A549 (cell line): ENCODE results near the gene SON. TPM values are rescaled to one million over a fixed set of nuclear protein-coding genes. Genes with fewer than 3 reads are reported as not detected.

Experiments used
- ATAC-seq, 2 experiments: fragments of 200-7000 bp in 1 of 2; fragments of >200 bp in 1 of 2; cut with Nextera tagmentation in 1 of 2; cut with Tn5 transposase in 1 of 2; 3 replicates each; pipeline versions ENCODE4 v1.8.0 to v1.9.1; 2018 to 2020; ENCODE audit warnings: mild to moderate bottlenecking in 1 of 2, moderate library complexity in 1 of 2
- CTCF ChIA-PET: fragments of 300-600 bp; sonication (Branson Sonifier 250); formaldehyde crosslinking; extraction: SDS; loops from one replicate; lab custom pipeline; 2021; ENCODE audit warnings: antibody characterized with exemption, inconsistent platforms; lab: Yijun Ruan, JAX
- POLR2A ChIA-PET: fragments of 350-600 bp; formaldehyde crosslinking; extraction: SDS; loops from one replicate; lab custom pipeline; 2021; ENCODE audit warnings: antibody characterized with exemption, inconsistent platforms; lab: Yijun Ruan, JAX
- DNase-seq, 2 experiments: peaks; one replicate each; pipeline versions ENCODE4 v3.0.0 to v3.0.0-alpha.2; 2011 to 2016; ENCODE audit warnings: low read depth in 1 of 2, low spot score in 1 of 2
- FAIRE-seq: peaks from 2 replicates; lab custom pipeline; 2011; peaks lifted over from hg19 to GRCh38; lab: Jason Lieb, UNC
- H3K27ac ChIP-seq, 2 experiments: fragments of >200 bp; sonication (Bioruptor Twin); formaldehyde crosslinking; 3 replicates each; pipeline ENCODE4 v1.5.1; 2016 to 2017
- H3K4me1 ChIP-seq: fragments of >200 bp; sonication (Bioruptor Twin); formaldehyde crosslinking; 3 replicates; pipeline ENCODE4 v1.6.1; 2016
- H3K4me2 ChIP-seq: fragments of >200 bp; sonication (Bioruptor Twin); formaldehyde crosslinking; 3 replicates; pipeline ENCODE4 v1.6.1; 2016
- H3K4me3 ChIP-seq: fragments of >200 bp; sonication (Bioruptor Twin); formaldehyde crosslinking; 3 replicates; pipeline ENCODE4 v1.5.1; 2016
- H3K9me3 ChIP-seq: fragments of >200 bp; sonication (Bioruptor Twin); formaldehyde crosslinking; 3 replicates; pipeline ENCODE4 v1.6.1; 2016
- BHLHE40 ChIP-seq: IDR thresholded peaks from 2 replicates; pipeline ENCODE4 v1.6.1; 2012; ENCODE audit warnings: low read depth, low read length, inconsistent platforms
- CBX2 ChIP-seq: fragments of 200-600 bp; sonication (generic); IDR thresholded peaks from 2 replicates; pipeline ENCODE4 v1.6.1; 2016; ENCODE audit warnings: low read depth, mild to moderate bottlenecking, borderline replicate concordance
- EHF ChIP-seq: fragments of 250-450 bp; sonication (Bioruptor Pico); IDR thresholded peaks from 2 replicates; pipeline ENCODE4 v1.5.0; 2020; ENCODE audit warnings: mild to moderate bottlenecking
- EP300 ChIP-seq, 2 experiments: fragments of >200 bp; sonication (Bioruptor Twin); formaldehyde crosslinking; IDR thresholded peaks; 2 replicates in 1 of 2; 3 replicates in 1 of 2; pipeline ENCODE4 v1.6.1; 2016 to 2017
- GATA3 ChIP-seq: IDR thresholded peaks from 2 replicates; pipeline ENCODE4 v1.6.1; 2012; ENCODE audit warnings: borderline replicate concordance
- HEYL ChIP-seq: fragments of 250-450 bp; sonication (Bioruptor Pico); IDR thresholded peaks from 2 replicates; pipeline ENCODE4 v1.8.0; 2021; ENCODE audit warnings: mild to moderate bottlenecking, moderate library complexity
- HOXB13 ChIP-seq: fragments of 250-450 bp; sonication (Bioruptor Pico); IDR thresholded peaks from 2 replicates; pipeline ENCODE4 v1.5.0; 2020; ENCODE audit warnings: low read depth, mild to moderate bottlenecking, moderate library complexity
- HOXB5 ChIP-seq: fragments of 250-450 bp; sonication (Bioruptor Pico); IDR thresholded peaks from 2 replicates; pipeline ENCODE4 v1.5.0; 2020; ENCODE audit warnings: mild to moderate bottlenecking, moderate library complexity
- JUN ChIP-seq, 2 experiments: fragments of >200 bp; sonication (Bioruptor Twin); formaldehyde crosslinking; IDR thresholded peaks; 2 replicates in 1 of 2; 3 replicates in 1 of 2; pipeline ENCODE4 v1.6.1; 2016 to 2017
- JUNB ChIP-seq: fragments of >200 bp; sonication (Bioruptor Twin); formaldehyde crosslinking; IDR thresholded peaks from 2 replicates; pipeline ENCODE4 v1.6.1; 2016
- KDM1A ChIP-seq: fragments of 200-600 bp; sonication (generic); IDR thresholded peaks from 2 replicates; pipeline ENCODE4 v1.6.1; 2016; ENCODE audit warnings: low read depth, mild to moderate bottlenecking
- MAFK ChIP-seq: fragments of 450-650 bp; IDR thresholded peaks from 2 replicates; pipeline ENCODE4 v1.6.1; 2014; ENCODE audit not compliant: partially characterized antibody
- MAZ ChIP-seq: fragments of 150-350 bp; IDR thresholded peaks from 2 replicates; pipeline ENCODE4 v1.6.1; 2014; ENCODE audit warnings: antibody characterized with exemption, low read depth, low read length, borderline replicate concordance
- MYC ChIP-seq: IDR thresholded peaks from 2 replicates; pipeline ENCODE4 v1.6.1; 2012; ENCODE audit warnings: mild to moderate bottlenecking, inconsistent platforms, low read length, improper control_type of control experiment, borderline replicate concordance
- NFE2L2 ChIP-seq: fragments of 150-350 bp; conservative IDR thresholded peaks from 2 replicates; pipeline ENCODE4 v1.6.1; 2014; ENCODE audit warnings: low read length
- NPAS2 ChIP-seq: fragments of 250-450 bp; sonication (Bioruptor Pico); IDR thresholded peaks from 2 replicates; pipeline ENCODE4 v1.8.0; 2022; ENCODE audit warnings: mild to moderate bottlenecking, moderate library complexity, borderline replicate concordance
- PHF8 ChIP-seq: fragments of 200-600 bp; sonication (generic); IDR thresholded peaks from 2 replicates; pipeline ENCODE4 v1.6.1; 2016; ENCODE audit warnings: low read depth, mild to moderate bottlenecking, antibody characterized with exemption, moderate library complexity, borderline replicate concordance
- POLR2A ChIP-seq: IDR thresholded peaks from 2 replicates; pipeline ENCODE4 v1.6.1; 2012; ENCODE audit warnings: mild to moderate bottlenecking, low read length
- POLR2AphosphoS2 ChIP-seq: conservative IDR thresholded peaks from 2 replicates; pipeline ENCODE4 v1.6.1; 2012; ENCODE audit warnings: low read length, improper control_type of control experiment, inconsistent platforms
- RFX5 ChIP-seq: fragments of 450-650 bp; IDR thresholded peaks from 2 replicates; pipeline ENCODE4 v1.7.1; 2014; ENCODE audit warnings: antibody characterized with exemption, mild to moderate bottlenecking, moderate library complexity
- SMC3 ChIP-seq: fragments of >200 bp; sonication (Bioruptor Twin); formaldehyde crosslinking; IDR thresholded peaks from 3 replicates; pipeline ENCODE4 v1.6.1; 2018; ENCODE audit warnings: inconsistent platforms
- SREBF2 ChIP-seq: fragments of 450-650 bp; IDR thresholded peaks from 2 replicates; pipeline ENCODE4 v1.6.1; 2014; ENCODE audit warnings: mild to moderate bottlenecking, moderate library complexity
- TP53 ChIP-seq: fragments of 250-450 bp; sonication (Bioruptor Pico); IDR thresholded peaks from 2 replicates; pipeline ENCODE4 v1.5.0; 2021; ENCODE audit warnings: mild to moderate bottlenecking, moderate library complexity
- ZFP36 ChIP-seq: fragments of 450-650 bp; IDR thresholded peaks from 2 replicates; pipeline ENCODE4 v1.6.1; 2014; ENCODE audit warnings: borderline replicate concordance; ENCODE audit not compliant: partially characterized antibody
- ZNF302 ChIP-seq: fragments of 250-450 bp; sonication (Bioruptor Pico); IDR thresholded peaks from 2 replicates; pipeline ENCODE4 v1.9.0; 2021; ENCODE audit warnings: inconsistent platforms, mild to moderate bottlenecking, moderate library complexity
- WGBS: methylation state at CpG from one replicate; pipeline ENCODE4 v1.1.6; 2017; ENCODE audit errors: missing lambda C conversion rate; 5-methylcytosine and 5-hydroxymethylcytosine counted together
- polyA plus RNA-seq, 4 experiments: library from polyadenylated mRNA; depleted of rRNA in 3 of 4; stranded (reverse); fragments of >200 nt; fragmentation: RNase III in 1 of 4; extraction: RNeasy Plus Mini Kit Qiagen cat#74134 plus additional on column Dnase treatment in 1 of 4; gene quantifications; 2 replicates in 3 of 4; 3 replicates in 1 of 4; pipeline ENCODE4 v1.2.3, GENCODE V29; 2011 to 2017
- TF ChIP-seq, protein P1 (sequence below): fragments of 200-600 bp; sonication (generic); IDR thresholded peaks from 2 replicates; pipeline ENCODE4 v1.6.1; 2016; ENCODE audit warnings: antibody characterized with exemption, mild to moderate bottlenecking, moderate library complexity
- TF ChIP-seq, protein P2 (sequence below): IDR thresholded peaks from 2 replicates; pipeline ENCODE4 v1.6.1; 2012
- TF ChIP-seq, protein P3 (sequence below): fragments of 250-450 bp; sonication (Bioruptor Pico); IDR thresholded peaks from 2 replicates; pipeline ENCODE4 v1.5.0; 2020; ENCODE audit warnings: low read depth, mild to moderate bottlenecking, moderate library complexity

SON gene
- polyA plus RNA-seq, 2 of the 4 experiments (the other 2 are of a cell fraction): 75.3 to 95.9 TPM

DNA sequence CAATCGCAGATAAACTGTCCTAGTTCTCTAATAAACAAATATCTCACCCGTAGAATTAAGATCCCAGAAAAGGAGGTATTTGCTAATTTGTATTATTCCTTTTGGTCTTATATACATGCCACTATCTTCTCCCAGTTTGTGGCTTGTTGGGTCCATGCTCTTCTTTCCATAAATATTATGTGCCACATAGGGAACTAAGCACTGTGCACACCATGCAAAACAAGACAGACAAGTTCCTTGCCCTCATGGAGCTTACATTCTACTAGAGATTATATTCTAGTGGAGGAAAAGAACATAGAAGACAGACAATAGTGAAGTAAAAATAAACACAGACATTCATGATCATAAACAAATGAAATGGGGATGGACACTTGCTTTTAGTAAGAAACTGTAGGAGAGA lies 5.6 kb upstream of the SON start:
- Histone ChIP-seq H3K4me2 (no peak overlapping the region), H3K4me3 (no peak overlapping the region), H3K9me3 (no peaks in the 10 kb centered on the region), H3K27ac (no peak overlapping the region), H3K4me1 (peaks cover 12% of the 10 kb centered on the region)
- 98% methylated on average over 2 of the region's 2 CpGs for WGBS
- TF ChIP-seq MYC (no peak), JUN (IDR thresholded peaks at IDR 0.05) (no peak), TP53 (CRISPR knock-in tag) (no peak), SREBF2 (no peak), PHF8 (no peak), JUNB (no peak), NFE2L2 (no peak), ZFP36 (no peak), HOXB5 (no peak), EHF (CRISPR knock-in tag) (no peak), RFX5 (no peak), SMC3 (no peak), MAZ (no peak), EP300 (IDR thresholded peaks at IDR 0.05) (no peak), POLR2AphosphoS2 (no peak), GATA3 (no peak), MAFK (no peak)
- TF ChIP-seq, protein P1, sequence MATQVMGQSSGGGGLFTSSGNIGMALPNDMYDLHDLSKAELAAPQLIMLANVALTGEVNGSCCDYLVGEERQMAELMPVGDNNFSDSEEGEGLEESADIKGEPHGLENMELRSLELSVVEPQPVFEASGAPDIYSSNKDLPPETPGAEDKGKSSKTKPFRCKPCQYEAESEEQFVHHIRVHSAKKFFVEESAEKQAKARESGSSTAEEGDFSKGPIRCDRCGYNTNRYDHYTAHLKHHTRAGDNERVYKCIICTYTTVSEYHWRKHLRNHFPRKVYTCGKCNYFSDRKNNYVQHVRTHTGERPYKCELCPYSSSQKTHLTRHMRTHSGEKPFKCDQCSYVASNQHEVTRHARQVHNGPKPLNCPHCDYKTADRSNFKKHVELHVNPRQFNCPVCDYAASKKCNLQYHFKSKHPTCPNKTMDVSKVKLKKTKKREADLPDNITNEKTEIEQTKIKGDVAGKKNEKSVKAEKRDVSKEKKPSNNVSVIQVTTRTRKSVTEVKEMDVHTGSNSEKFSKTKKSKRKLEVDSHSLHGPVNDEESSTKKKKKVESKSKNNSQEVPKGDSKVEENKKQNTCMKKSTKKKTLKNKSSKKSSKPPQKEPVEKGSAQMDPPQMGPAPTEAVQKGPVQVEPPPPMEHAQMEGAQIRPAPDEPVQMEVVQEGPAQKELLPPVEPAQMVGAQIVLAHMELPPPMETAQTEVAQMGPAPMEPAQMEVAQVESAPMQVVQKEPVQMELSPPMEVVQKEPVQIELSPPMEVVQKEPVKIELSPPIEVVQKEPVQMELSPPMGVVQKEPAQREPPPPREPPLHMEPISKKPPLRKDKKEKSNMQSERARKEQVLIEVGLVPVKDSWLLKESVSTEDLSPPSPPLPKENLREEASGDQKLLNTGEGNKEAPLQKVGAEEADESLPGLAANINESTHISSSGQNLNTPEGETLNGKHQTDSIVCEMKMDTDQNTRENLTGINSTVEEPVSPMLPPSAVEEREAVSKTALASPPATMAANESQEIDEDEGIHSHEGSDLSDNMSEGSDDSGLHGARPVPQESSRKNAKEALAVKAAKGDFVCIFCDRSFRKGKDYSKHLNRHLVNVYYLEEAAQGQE: no peak
- TF ChIP-seq, protein P2, sequence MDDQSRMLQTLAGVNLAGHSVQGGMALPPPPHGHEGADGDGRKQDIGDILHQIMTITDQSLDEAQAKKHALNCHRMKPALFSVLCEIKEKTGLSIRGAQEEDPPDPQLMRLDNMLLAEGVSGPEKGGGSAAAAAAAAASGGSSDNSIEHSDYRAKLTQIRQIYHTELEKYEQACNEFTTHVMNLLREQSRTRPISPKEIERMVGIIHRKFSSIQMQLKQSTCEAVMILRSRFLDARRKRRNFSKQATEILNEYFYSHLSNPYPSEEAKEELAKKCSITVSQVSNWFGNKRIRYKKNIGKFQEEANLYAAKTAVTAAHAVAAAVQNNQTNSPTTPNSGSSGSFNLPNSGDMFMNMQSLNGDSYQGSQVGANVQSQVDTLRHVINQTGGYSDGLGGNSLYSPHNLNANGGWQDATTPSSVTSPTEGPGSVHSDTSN: no peak
- TF ChIP-seq, protein P3, sequence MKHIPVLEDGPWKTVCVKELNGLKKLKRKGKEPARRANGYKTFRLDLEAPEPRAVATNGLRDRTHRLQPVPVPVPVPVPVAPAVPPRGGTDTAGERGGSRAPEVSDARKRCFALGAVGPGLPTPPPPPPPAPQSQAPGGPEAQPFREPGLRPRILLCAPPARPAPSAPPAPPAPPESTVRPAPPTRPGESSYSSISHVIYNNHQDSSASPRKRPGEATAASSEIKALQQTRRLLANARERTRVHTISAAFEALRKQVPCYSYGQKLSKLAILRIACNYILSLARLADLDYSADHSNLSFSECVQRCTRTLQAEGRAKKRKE (CRISPR knock-in tag): no peak
- ChIA-PET CTCF (no interaction called here), POLR2A (no interaction called here)
- ATAC-seq (no peak), FAIRE-seq (no peak), DNase-seq (no peak)

DNA sequence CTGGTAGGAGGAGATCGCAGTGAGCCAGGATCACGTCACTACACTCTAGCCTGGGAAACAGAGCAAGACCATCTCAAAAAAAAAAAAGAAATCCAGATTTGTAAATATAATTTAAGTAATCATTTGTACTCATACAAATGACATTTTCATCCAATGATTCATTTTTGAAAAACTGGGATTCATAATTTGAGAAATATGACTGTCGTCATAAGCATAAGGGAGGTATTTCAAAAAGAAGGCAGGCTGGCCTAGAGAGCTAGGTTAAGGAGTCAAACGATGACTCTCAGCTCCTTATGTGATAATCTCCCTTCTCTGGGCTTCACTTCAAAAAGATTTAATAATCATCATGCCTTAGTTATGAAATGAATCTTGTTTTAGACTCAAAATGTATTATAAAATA lies 3.2 kb upstream of the SON start:
- H3K4me1 ChIP-seq: peaks cover 12% of the 10 kb centered on the region
- H3K4me2 ChIP-seq: peak overlapping the region; percentile 90; the same call in 2 of the 3 replicates
- ChIA-PET POLR2A (no interaction called here), CTCF (no interaction called here)
- no peak for TF ChIP-seq POLR2A
- TF ChIP-seq, protein P2: no peak
- TF ChIP-seq HEYL: no peak
- TF ChIP-seq HOXB13: no peak
- no peak for TF ChIP-seq BHLHE40
- no peak for TF ChIP-seq KDM1A
- no peak for TF ChIP-seq CBX2
- TF ChIP-seq ZNF302 (CRISPR knock-in tag): no peak
- TF ChIP-seq, protein P3 (CRISPR knock-in tag): no peak
- TF ChIP-seq, protein P1: no peak
- no peak for TF ChIP-seq NPAS2 (CRISPR knock-in tag)
- no peak for TF ChIP-seq MAZ
- H3K9me3 ChIP-seq: no peaks in the 10 kb centered on the region
- H3K4me3 ChIP-seq: no peak overlapping the region
- FAIRE-seq (no peak), DNase-seq (no peak), ATAC-seq (no peak)
- no peak overlapping the region for H3K27ac ChIP-seq
- WGBS: 92% methylated on average over 4 of the region's 4 CpGs
